Hepatocyte (in vitro differentiated cells): ENCODE data around the gene PLCL2. TPM values are rescaled to one million over a fixed set of nuclear protein-coding genes. Genes with fewer than 3 reads are reported as not detected.

Experiments
- DNase-seq: peaks from one replicate; pipeline ENCODE4 v3.0.0-alpha.2; 2016; ENCODE audit warnings: low spot score
- H2AFZ ChIP-seq: fragments of 200-600 bp; sonication (generic); 2 replicates; pipeline ENCODE4 v1.6.0; 2016; ENCODE audit warnings: antibody characterized with exemption, mild to moderate bottlenecking
- H3K27ac ChIP-seq: fragments of 200-600 bp; sonication (generic); 2 replicates; pipeline ENCODE4 v1.5.1; 2016; ENCODE audit warnings: mild to moderate bottlenecking
- H3K27me3 ChIP-seq: fragments of 200-600 bp; sonication (generic); 2 replicates; pipeline ENCODE4 v1.6.1; 2016
- H3K36me3 ChIP-seq: fragments of 200-600 bp; sonication (generic); replicated peaks from 2 replicates; pipeline ENCODE4 v1.5.1; 2016; ENCODE audit warnings: low read depth; ENCODE audit not compliant: insufficient read depth
- H3K4me1 ChIP-seq: fragments of 200-600 bp; sonication (generic); 2 replicates; pipeline ENCODE4 v1.5.1; 2016; ENCODE audit warnings: mild to moderate bottlenecking, moderate library complexity; ENCODE audit not compliant: insufficient read depth
- H3K4me2 ChIP-seq: fragments of 200-600 bp; sonication (generic); 2 replicates; pipeline ENCODE4 v1.6.0; 2016
- H3K4me3 ChIP-seq: fragments of 200-600 bp; sonication (generic); 2 replicates; pipeline ENCODE4 v1.5.1; 2016; ENCODE audit warnings: mild to moderate bottlenecking
- H3K79me2 ChIP-seq: fragments of 200-600 bp; sonication (generic); 2 replicates; pipeline ENCODE4 v1.6.0; 2017; ENCODE audit warnings: mild to moderate bottlenecking
- H3K9me2 ChIP-seq: fragments of 200-600 bp; sonication (generic); replicated peaks from 2 replicates; pipeline ENCODE4 v1.6.0; 2017; ENCODE audit warnings: mild to moderate bottlenecking; ENCODE audit not compliant: insufficient read depth
- H3K9me3 ChIP-seq: fragments of 200-600 bp; sonication (generic); 2 replicates; pipeline ENCODE4 v1.5.1; 2016; ENCODE audit warnings: low read depth, mild to moderate bottlenecking
- H4K20me1 ChIP-seq: fragments of 200-600 bp; sonication (generic); 2 replicates; pipeline ENCODE4 v1.6.0; 2016; ENCODE audit warnings: mild to moderate bottlenecking; ENCODE audit not compliant: insufficient read depth, poor library complexity, severe bottlenecking
- EZH2 ChIP-seq: fragments of 200-600 bp; sonication (generic); IDR thresholded peaks from 2 replicates; pipeline ENCODE4 v1.6.1; 2016; ENCODE audit warnings: antibody characterized with exemption, mild to moderate bottlenecking, borderline replicate concordance
- EZH2phosphoT487 ChIP-seq: fragments of 200-600 bp; sonication (generic); IDR thresholded peaks from one replicate; pipeline ENCODE4 v1.6.1; 2018; ENCODE audit warnings: antibody characterized with exemption, mild to moderate bottlenecking, low read depth, moderate library complexity; ENCODE audit not compliant: unreplicated experiment, severe bottlenecking
- WGBS: methylation state at CpG from one replicate; pipeline ENCODE4 v1.1.6; 2016; ENCODE audit warnings: low lambda C conversion rate; ENCODE audit errors: missing lambda C conversion rate; 5-methylcytosine and 5-hydroxymethylcytosine counted together
- polyA plus RNA-seq: library from polyadenylated mRNA; unstranded; fragments of >200 nt; fragmentation: Nextera tagmentation; extraction: Ambion mirVana; gene quantifications from 2 replicates; pipeline ENCODE4 v1.2.1, GENCODE V29; 2016
- total RNA-seq: library from RNA; depleted of rRNA; stranded (reverse); fragments of >200 nt; gene quantifications from 2 replicates; pipeline ENCODE4 v1.2.3, GENCODE V29; 2014
- TF ChIP-seq, protein P1 (sequence below): fragments of 200-600 bp; sonication (generic); IDR thresholded peaks from 2 replicates; pipeline ENCODE4 v1.5.1; 2016; ENCODE audit warnings: antibody characterized with exemption, mild to moderate bottlenecking; ENCODE audit not compliant: poor library complexity

PLCL2 gene
- total and polyA plus RNA-seq, 2 experiments from 2014 or later: 3.2 to 14.2 TPM

- WGBS: 70% methylated on average over 2 of the region's 2 CpGs
- no peak for DNase-seq
- no peaks in the 10 kb centered on the region for H3K9me2 ChIP-seq
- peaks cover 7% of the 10 kb centered on the region for H3K9me3 ChIP-seq
- H3K36me3 ChIP-seq: no peaks in the 10 kb centered on the region
- no peak overlapping the region for H3K27ac ChIP-seq
- no peak overlapping the region for H3K4me3 ChIP-seq
- no peak overlapping the region for H3K4me2 ChIP-seq
- H3K27me3 ChIP-seq: no peaks in the 10 kb centered on the region
- TF ChIP-seq EZH2 (no peak), EZH2phosphoT487 (no peak)
- TF ChIP-seq, protein P1, sequence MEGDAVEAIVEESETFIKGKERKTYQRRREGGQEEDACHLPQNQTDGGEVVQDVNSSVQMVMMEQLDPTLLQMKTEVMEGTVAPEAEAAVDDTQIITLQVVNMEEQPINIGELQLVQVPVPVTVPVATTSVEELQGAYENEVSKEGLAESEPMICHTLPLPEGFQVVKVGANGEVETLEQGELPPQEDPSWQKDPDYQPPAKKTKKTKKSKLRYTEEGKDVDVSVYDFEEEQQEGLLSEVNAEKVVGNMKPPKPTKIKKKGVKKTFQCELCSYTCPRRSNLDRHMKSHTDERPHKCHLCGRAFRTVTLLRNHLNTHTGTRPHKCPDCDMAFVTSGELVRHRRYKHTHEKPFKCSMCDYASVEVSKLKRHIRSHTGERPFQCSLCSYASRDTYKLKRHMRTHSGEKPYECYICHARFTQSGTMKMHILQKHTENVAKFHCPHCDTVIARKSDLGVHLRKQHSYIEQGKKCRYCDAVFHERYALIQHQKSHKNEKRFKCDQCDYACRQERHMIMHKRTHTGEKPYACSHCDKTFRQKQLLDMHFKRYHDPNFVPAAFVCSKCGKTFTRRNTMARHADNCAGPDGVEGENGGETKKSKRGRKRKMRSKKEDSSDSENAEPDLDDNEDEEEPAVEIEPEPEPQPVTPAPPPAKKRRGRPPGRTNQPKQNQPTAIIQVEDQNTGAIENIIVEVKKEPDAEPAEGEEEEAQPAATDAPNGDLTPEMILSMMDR: no peak
- no peak overlapping the region for H2AFZ ChIP-seq
- no peaks in the 10 kb centered on the region for H3K79me2 ChIP-seq
- no peaks in the 10 kb centered on the region for H3K4me1 ChIP-seq
- H4K20me1 ChIP-seq: no peaks in the 10 kb centered on the region
These were observed 160.1 kb downstream of the PLCL2 start for GRCh38 chr3:17044855-17045254.

DNA sequence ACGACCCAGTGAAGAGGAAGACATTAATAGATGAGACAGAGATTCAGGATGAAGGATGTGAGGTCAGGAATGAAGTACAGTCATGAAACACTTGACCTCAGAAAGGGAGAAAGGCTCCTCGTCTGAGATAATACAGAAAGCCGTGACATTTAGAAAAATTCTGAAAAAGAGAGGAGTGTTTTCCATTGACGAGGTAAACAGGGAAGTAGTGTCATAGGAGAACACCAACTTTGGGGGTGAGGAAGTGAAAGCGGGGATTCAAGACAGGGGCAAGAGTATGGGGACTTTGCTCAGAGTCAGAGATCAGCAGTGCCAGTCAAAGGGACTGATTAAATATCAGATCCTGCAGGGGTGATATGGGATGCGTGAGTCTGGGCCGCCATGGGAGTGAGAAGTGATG lies 160.9 kb downstream of the PLCL2 start:
- H3K36me3 ChIP-seq: no peaks in the 10 kb centered on the region
- H3K4me2 ChIP-seq: no peak overlapping the region
- H3K4me1 ChIP-seq: no peaks in the 10 kb centered on the region
- TF ChIP-seq, protein P1: no peak
- TF ChIP-seq EZH2phosphoT487 (no peak), EZH2 (no peak)
- H3K79me2 ChIP-seq: no peaks in the 10 kb centered on the region
- H3K9me2 ChIP-seq: no peaks in the 10 kb centered on the region
- H4K20me1 ChIP-seq: no peaks in the 10 kb centered on the region
- H3K27ac ChIP-seq: no peak overlapping the region
- 92% methylated on average over 7 of the region's 7 CpGs for WGBS
- H2AFZ ChIP-seq: no peak overlapping the region
- no peak overlapping the region for H3K4me3 ChIP-seq
- DNase-seq: no peak
- H3K27me3 ChIP-seq: no peaks in the 10 kb centered on the region
- H3K9me3 ChIP-seq: peaks cover 7% of the 10 kb centered on the region

DNA sequence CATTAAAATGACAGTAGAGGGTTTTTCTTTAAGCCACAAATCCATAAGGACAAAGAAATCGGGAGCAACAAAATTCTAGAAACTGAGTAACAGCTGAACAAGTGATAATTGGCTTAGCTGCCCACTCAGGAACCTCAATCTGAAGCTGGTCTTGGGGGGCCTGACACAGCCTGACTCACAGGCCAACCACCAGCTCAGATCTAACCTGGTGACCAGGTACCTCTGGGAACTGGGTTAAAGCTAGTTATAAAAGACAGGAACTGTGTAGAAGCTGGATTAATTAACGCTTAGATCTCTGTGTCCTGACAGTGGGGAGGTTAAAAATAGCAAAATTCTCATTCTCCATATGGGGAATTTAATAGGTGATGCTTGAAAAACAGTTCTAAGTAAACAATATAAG lies 161.9 kb downstream of the PLCL2 start:
- no peaks in the 10 kb centered on the region for H3K4me1 ChIP-seq
- no peaks in the 10 kb centered on the region for H3K79me2 ChIP-seq
- H2AFZ ChIP-seq: no peak overlapping the region
- TF ChIP-seq, protein P1: no peak
- TF ChIP-seq EZH2 (no peak), EZH2phosphoT487 (no peak)
- H3K4me3 ChIP-seq: no peak overlapping the region
- 83% methylated on average over 2 of the region's 2 CpGs for WGBS
- no peaks in the 10 kb centered on the region for H3K9me2 ChIP-seq
- no peak for DNase-seq
- no peaks in the 10 kb centered on the region for H3K27me3 ChIP-seq
- H3K36me3 ChIP-seq: no peaks in the 10 kb centered on the region
- H3K27ac ChIP-seq: no peak overlapping the region
- H4K20me1 ChIP-seq: no peaks in the 10 kb centered on the region
- peaks cover 7% of the 10 kb centered on the region for H3K9me3 ChIP-seq
- H3K4me2 ChIP-seq: no peak overlapping the region

DNA sequence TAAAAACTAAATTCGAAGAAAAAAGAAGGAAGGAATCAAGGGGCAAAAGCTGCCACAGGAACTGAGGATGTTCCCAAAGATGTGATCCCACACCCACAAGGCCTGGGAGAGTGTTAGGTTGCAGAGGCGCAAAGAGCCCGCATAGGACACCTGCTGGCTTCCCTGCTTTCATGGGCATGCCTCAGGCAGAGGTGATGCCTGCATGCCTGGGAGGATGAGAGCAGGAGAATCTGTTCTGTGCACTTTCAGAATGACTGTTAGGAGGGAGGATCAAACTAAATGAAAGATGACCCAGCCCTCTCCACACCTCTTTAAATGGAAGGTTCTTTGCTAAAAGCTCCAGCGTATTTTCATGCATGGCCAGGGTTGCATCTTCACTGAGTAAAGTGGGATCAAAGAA lies 162.4 kb downstream of the PLCL2 start:
- Histone ChIP-seq H3K27me3 (no peaks in the 10 kb centered on the region), H3K79me2 (no peaks in the 10 kb centered on the region), H3K4me3 (no peak overlapping the region), H3K9me3 (peaks cover 7% of the 10 kb centered on the region), H3K27ac (no peak overlapping the region), H3K9me2 (no peaks in the 10 kb centered on the region), H3K4me1 (no peaks in the 10 kb centered on the region), H3K4me2 (no peak overlapping the region), H2AFZ (no peak overlapping the region), H4K20me1 (no peaks in the 10 kb centered on the region), H3K36me3 (no peaks in the 10 kb centered on the region)
- no peak for DNase-seq
- TF ChIP-seq EZH2phosphoT487: no peak
- TF ChIP-seq EZH2: no peak
- TF ChIP-seq, protein P1: no peak
- 77% methylated on average over 4 of the region's 4 CpGs for WGBS
